Testis (tissue), 2 donors: ENCODE measurements around the gene ITGAE.
"Not testable (repeated sequence)": the region's sequence is repeated elsewhere in the genome, so short reads cannot be mapped to it uniquely, and the experiment has no call there.

Experiments used
- POLR2A ChIP-seq: fragments of 450-650 bp; IDR thresholded peaks from one replicate; pipeline ENCODE4 v1.6.1; 2017; ENCODE audit warnings: antibody characterized with exemption, mild to moderate bottlenecking, moderate library complexity
- TF ChIP-seq, protein P1 (sequence below), 3 experiments: fragments of 450-650 bp in 2 of 3; fragments of 200-600 bp in 1 of 3; sonication (generic) in 1 of 3; IDR thresholded peaks; one replicate each; pipeline ENCODE4 v1.5.1; 2016 to 2019; ENCODE audit warnings: antibody characterized with exemption in 3 of 3, mild to moderate bottlenecking in 2 of 3, moderate library complexity in 1 of 3

DNA sequence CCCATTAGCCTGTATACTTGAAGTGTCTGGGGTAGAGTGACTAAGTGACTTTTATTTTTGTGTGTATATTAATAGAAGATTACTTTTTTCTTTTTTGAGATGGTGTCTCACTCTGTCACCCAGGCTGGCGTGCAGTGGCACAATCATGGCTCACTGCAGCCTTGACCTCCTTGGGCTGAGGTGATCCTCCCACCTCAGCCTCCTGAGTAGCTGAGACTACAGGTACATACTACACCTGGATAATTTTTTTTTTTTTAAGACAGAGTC lies 95.3 kb downstream of the ITGAE start:
- TF ChIP-seq, protein P1, sequence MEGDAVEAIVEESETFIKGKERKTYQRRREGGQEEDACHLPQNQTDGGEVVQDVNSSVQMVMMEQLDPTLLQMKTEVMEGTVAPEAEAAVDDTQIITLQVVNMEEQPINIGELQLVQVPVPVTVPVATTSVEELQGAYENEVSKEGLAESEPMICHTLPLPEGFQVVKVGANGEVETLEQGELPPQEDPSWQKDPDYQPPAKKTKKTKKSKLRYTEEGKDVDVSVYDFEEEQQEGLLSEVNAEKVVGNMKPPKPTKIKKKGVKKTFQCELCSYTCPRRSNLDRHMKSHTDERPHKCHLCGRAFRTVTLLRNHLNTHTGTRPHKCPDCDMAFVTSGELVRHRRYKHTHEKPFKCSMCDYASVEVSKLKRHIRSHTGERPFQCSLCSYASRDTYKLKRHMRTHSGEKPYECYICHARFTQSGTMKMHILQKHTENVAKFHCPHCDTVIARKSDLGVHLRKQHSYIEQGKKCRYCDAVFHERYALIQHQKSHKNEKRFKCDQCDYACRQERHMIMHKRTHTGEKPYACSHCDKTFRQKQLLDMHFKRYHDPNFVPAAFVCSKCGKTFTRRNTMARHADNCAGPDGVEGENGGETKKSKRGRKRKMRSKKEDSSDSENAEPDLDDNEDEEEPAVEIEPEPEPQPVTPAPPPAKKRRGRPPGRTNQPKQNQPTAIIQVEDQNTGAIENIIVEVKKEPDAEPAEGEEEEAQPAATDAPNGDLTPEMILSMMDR (IDR thresholded peaks at IDR 0.05), result not testable (repeated sequence)
- not testable (repeated sequence) for TF ChIP-seq POLR2A
